ENCODE data around the gene IAH1. TPM values are rescaled to one million over a fixed set of nuclear protein-coding genes. Genes with fewer than 3 reads are reported as not detected.

Gene IAH1
- polyA plus RNA-seq, 1 donor (not counting 4 experiments of a cell fraction or from before 2014, with no cell fraction given), result 65.0 TPM

GRCh38 chr2:9480157-9480556 lies 5.8 kb downstream of the IAH1 start:
- Histone ChIP-seq H3K4me3 (ENCODE audit: control insufficient read depth in 2 of 3, extremely low read depth in 1 of 3, insufficient read depth in 2 of 3, low read depth in 1 of 3, low read length in 3 of 3) (no peak overlapping the region), H3K9ac (ENCODE audit: control insufficient read depth, extremely low read depth, insufficient read depth, low read length) (no peak overlapping the region), H4K20me1 (ENCODE audit: control insufficient read depth, extremely low read depth, insufficient read depth, low read length) (no peaks in the 10 kb centered on the region), H3K79me2 (ENCODE audit: control insufficient read depth, insufficient read depth, low read length) (peaks cover 14% of the 10 kb centered on the region), H3K36me3 (ENCODE audit: control insufficient read depth in 2 of 2, extremely low read depth in 1 of 2, insufficient read depth in 2 of 2, low read length in 2 of 2) (peaks cover 21 to 44% of the 10 kb centered on the region in 2 experiments), H2AFZ (ENCODE audit: control insufficient read depth, low read length) (no peak overlapping the region), H3K9me1 (ENCODE audit: control insufficient read depth, extremely low read depth, insufficient read depth, low read length) (no peaks in the 10 kb centered on the region), H3K9me3 (ENCODE audit: control insufficient read depth, low read depth, low read length) (peaks cover 3% of the 10 kb centered on the region), H3K27ac (ENCODE audit: control insufficient read depth, insufficient read depth, low read length) (no peak overlapping the region), H3K4me2 (ENCODE audit: control insufficient read depth, extremely low read depth, insufficient read depth, low read depth, low read length) (no peak overlapping the region), H3K27me3 (ENCODE audit: control insufficient read depth, extremely low read depth, insufficient read depth, low read length) (no peaks in the 10 kb centered on the region), H3K4me1 (ENCODE audit: control insufficient read depth, extremely low read depth, insufficient read depth, low read length) (peaks cover 5% of the 10 kb centered on the region)
- no peak for DNase-seq (ENCODE audit: low read depth, low spot score)
- no peak for FAIRE-seq
- TF ChIP-seq CTCF (optimal IDR thresholded peaks at IDR 0.05 in 1 of 3, IDR thresholded peaks at IDR 0.05 in 1 of 3, conservative IDR thresholded peaks at IDR 0.05 in 1 of 3; ENCODE audit: extremely low read depth in 1 of 3, insufficient read depth in 2 of 3, low read length in 3 of 3) (no peak), EZH2 (IDR thresholded peaks at IDR 0.05; ENCODE audit: low read length) (no peak)
- dilution Hi-C loops (cut with MboI; ENCODE audit: extremely low pct_ligation_motif_present, low sequenced_read_pairs), result no loop called here

GRCh38 chr2:9483107-9483506 lies 8.8 kb downstream of the IAH1 start:
- no peak overlapping the region for H3K27ac ChIP-seq (ENCODE audit: control insufficient read depth, insufficient read depth, low read length)
- H3K9ac ChIP-seq (ENCODE audit: control insufficient read depth, extremely low read depth, insufficient read depth, low read length), result no peak overlapping the region
- FAIRE-seq (no peak), DNase-seq (ENCODE audit: low read depth, low spot score) (no peak)
- no peaks in the 10 kb centered on the region for H4K20me1 ChIP-seq (ENCODE audit: control insufficient read depth, extremely low read depth, insufficient read depth, low read length)
- H3K9me3 ChIP-seq (ENCODE audit: control insufficient read depth, low read depth, low read length), result no peaks in the 10 kb centered on the region
- H3K79me2 ChIP-seq (ENCODE audit: control insufficient read depth, insufficient read depth, low read length), result peaks cover 2% of the 10 kb centered on the region
- no peak overlapping the region for H3K4me3 ChIP-seq (ENCODE audit: control insufficient read depth in 2 of 3, extremely low read depth in 1 of 3, insufficient read depth in 2 of 3, low read depth in 1 of 3, low read length in 3 of 3)
- H3K9me1 ChIP-seq (ENCODE audit: control insufficient read depth, extremely low read depth, insufficient read depth, low read length), result no peaks in the 10 kb centered on the region
- no peaks in the 10 kb centered on the region for H3K4me1 ChIP-seq (ENCODE audit: control insufficient read depth, extremely low read depth, insufficient read depth, low read length)
- TF ChIP-seq CTCF (optimal IDR thresholded peaks at IDR 0.05 in 1 of 3, IDR thresholded peaks at IDR 0.05 in 1 of 3, conservative IDR thresholded peaks at IDR 0.05 in 1 of 3; ENCODE audit: extremely low read depth in 1 of 3, insufficient read depth in 2 of 3, low read length in 3 of 3) (no peak), EZH2 (IDR thresholded peaks at IDR 0.05; ENCODE audit: low read length) (no peak)
- dilution Hi-C loops (cut with MboI; ENCODE audit: extremely low pct_ligation_motif_present, low sequenced_read_pairs), result no loop called here
- H3K4me2 ChIP-seq (ENCODE audit: control insufficient read depth, extremely low read depth, insufficient read depth, low read depth, low read length), result no peak overlapping the region
- no peak overlapping the region for H2AFZ ChIP-seq (ENCODE audit: control insufficient read depth, low read length)
- H3K36me3 ChIP-seq (ENCODE audit: control insufficient read depth in 2 of 2, extremely low read depth in 1 of 2, insufficient read depth in 2 of 2, low read length in 2 of 2), result peaks cover 27 to 47% of the 10 kb centered on the region in 2 experiments
- H3K27me3 ChIP-seq (ENCODE audit: control insufficient read depth, extremely low read depth, insufficient read depth, low read length), result no peaks in the 10 kb centered on the region
